Heart right ventricle (tissue), 16 donors: ENCODE results near the gene FERD3L. TPM values are rescaled to one million over a fixed set of nuclear protein-coding genes. Genes with fewer than 3 reads are reported as not detected.

Source experiments
- ATAC-seq, 8 donors: fragments of 200-7000 bp; cut with Tn5 transposase; one replicate each; pipeline ENCODE4 v1.9.1; 2020; ENCODE audit warnings: mild to moderate bottlenecking in 8 of 8, moderate library complexity in 8 of 8, moderate number of reproducible peaks in 1 of 8
- DNase-seq, 2 donors: peaks; one replicate each; pipeline ENCODE4 v3.0.0-alpha.2; 2020
- H3K27ac ChIP-seq, 10 donors: fragments of 200-600 bp; sonication (generic) in 2 of 10; one replicate each; pipeline versions ENCODE4 v1.5.0 to v1.8.0; 2020 to 2022; ENCODE audit warnings: mild to moderate bottlenecking in 3 of 10
- H3K27me3 ChIP-seq, 7 donors: fragments of 200-600 bp; one replicate each; pipeline ENCODE4 v1.8.0; 2021 to 2022; ENCODE audit warnings: mild to moderate bottlenecking in 2 of 7
- H3K36me3 ChIP-seq, 9 donors: fragments of 200-600 bp; sonication (generic) in 1 of 9; one replicate each; pipeline versions ENCODE4 v1.5.0 to v1.8.0; 2020 to 2022; ENCODE audit warnings: mild to moderate bottlenecking in 2 of 9
- H3K4me1 ChIP-seq, 9 donors: fragments of 200-600 bp; sonication (generic) in 1 of 9; one replicate each; pipeline versions ENCODE4 v1.5.0 to v1.8.0; 2020 to 2022; ENCODE audit warnings: mild to moderate bottlenecking in 4 of 9
- H3K4me3 ChIP-seq, 10 donors: fragments of 200-600 bp; sonication (generic) in 2 of 10; one replicate each; pipeline versions ENCODE4 v1.5.0 to v1.8.0; 2020 to 2022; ENCODE audit warnings: mild to moderate bottlenecking in 7 of 10, moderate library complexity in 2 of 10
- H3K9me3 ChIP-seq, 11 donors: fragments of 200-600 bp in 10 of 11; sonication (generic) in 2 of 11; one replicate each; pipeline versions ENCODE4 v1.5.0 to v1.8.0; 2013 to 2022; ENCODE audit warnings: mild to moderate bottlenecking in 2 of 11, control low read depth in 1 of 11, moderate library complexity in 1 of 11
- CTCF ChIP-seq, 9 donors: fragments of 200-600 bp; sonication (generic) in 2 of 9; IDR thresholded peaks; one replicate each; pipeline versions ENCODE4 v1.5.0 to v1.8.0; 2021 to 2022; ENCODE audit warnings: antibody characterized with exemption in 9 of 9, mild to moderate bottlenecking in 5 of 9, moderate library complexity in 1 of 9
- WGBS, 2 donors: extraction: QIAGEN DNeasy Blood & Tissue Kit; methylation state at CpG; one replicate each; pipeline ENCODE4 v1.1.7; 2013; ENCODE audit warnings: inconsistent platforms in 1 of 2; 5-methylcytosine and 5-hydroxymethylcytosine counted together
- intact Hi-C, 10 donors: fragments of 100-400 bp; cut with DNase I; formaldehyde crosslinking; loops; one replicate each; pipeline versions ENCODE4 v1.11.1 to v1.14.2; 2022
- polyA plus RNA-seq, 2 donors: library from polyadenylated mRNA; stranded (reverse); fragments of 200-250 nt; gene quantifications; one replicate each; pipeline ENCODE4 v1.2.3, GENCODE V29; 2013
- total RNA-seq, 10 donors: library from RNA; stranded (reverse); fragmentation: NEBNext Ultra II Directional in 3 of 10; extraction: Animal tissue kit (Norgen Biotek cat#: 25700) in 3 of 10; gene quantifications; one replicate each; pipeline versions ENCODE4 v1.2.1 to v1.2.4, GENCODE V29; 2021 to 2023
- donor health status: Arrhythmogenic right ventricular cardiomyopathy.
- donor health status: ischemic (EF 13 %, LVEDD 7.1; RV severe dilation, severe dysfunction).
- donor health status: healthy with polysubstance abuse.
- donor health status: DM: no; HTN: yes; CAD: no.
- donor health status: DM: no; HTN: no; CAD: no.
- donor health status: ischemic (EF 25% LVEDD 6.9; RV normal size, moderate dysfunction).
- donor health status: ischemic (EF 25% LVEDD 5.7; RV mildly dilated, moderate dysfunction).
- donor health status: healthy.
- donor health status: DM: yes; HTN: yes; CAD: no.
- donor health status: Ischemic cardiomyopathy.
- donor health status: ischemic (EF 35%, LVEDD 5.7; RV mildly dilated, moderate dysfunction).
- donor health status: nonischemic (EF 11% LVEDD 7.7; RV severe dilation, severe dysfunction).
- donor health status: DM: yes; HTN: yes; CAD: no.
- donor health status: PGD.
- donor health status: ischemic (EF 29% LVEDD 5.4; RV normal size, mild dysfunction).
- donor health status: nonischemic (EF 23%, LVEDD 6.1; RV moderate dilation, normal function).

Gene FERD3L
- total and polyA plus RNA-seq, 12 donors = 0.09 TPM; not detected in 11

- no peak for TF ChIP-seq CTCF (IDR thresholded peaks at IDR 0.05)
- ATAC-seq = no peak
These were observed 25.8 kb downstream of the FERD3L start for GRCh38 chr7:19119372-19119771.

GRCh38 chr7:19118636-19119371 lies 26.4 kb downstream of the FERD3L start:
- H3K27ac ChIP-seq = peak overlapping the region in 2 of 10 donors; percentile 13 to 52
- 19 to 21% methylated on average over 28 of the region's 28 CpGs for WGBS, 2 donors
- ATAC-seq (no peak), DNase-seq (peak in 1 of 2 donors; percentile 18)
- no peaks in the 10 kb centered on the region for H3K9me3 ChIP-seq
- intact Hi-C loops = loop anchor here in 1 of 10 donors (10.0 kb wide), 1 partner anchor 764 kb away; no protein-coding TSS in a partner anchor
- H3K36me3 ChIP-seq = no peaks in the 10 kb centered on the region
- TF ChIP-seq CTCF (IDR thresholded peaks at IDR 0.05) = no peak
- H3K27me3 ChIP-seq = peaks cover 9 to 95% (median 88%) of the 10 kb centered on the region in 7 donors
- H3K4me3 ChIP-seq = peak overlapping the region in 6 of 10 donors; percentile 54 to 72 (median 64)
- H3K4me1 ChIP-seq = peaks cover 0 to 32% (median 18%) of the 10 kb centered on the region in 9 donors

More at GRCh38 chr7:19119372-19119771, 25.8 kb downstream of the FERD3L start:
- H3K27me3 ChIP-seq = peaks cover 9 to 95% (median 87%) of the 10 kb centered on the region in 7 donors
- no peak for DNase-seq
- H3K36me3 ChIP-seq = no peaks in the 10 kb centered on the region
- no peak overlapping the region for H3K27ac ChIP-seq
- peaks cover 0 to 27% (median 18%) of the 10 kb centered on the region in 9 donors for H3K4me1 ChIP-seq
- no peaks in the 10 kb centered on the region for H3K9me3 ChIP-seq
- WGBS, 2 donors = 34 to 39% methylated on average over 8 of the region's 8 CpGs
- intact Hi-C loops = loop anchor here in 1 of 10 donors (10.0 kb wide), 1 partner anchor 765 kb away; no protein-coding TSS in a partner anchor
- no peak overlapping the region for H3K4me3 ChIP-seq

- intact Hi-C loops = loop anchor here in 1 of 10 donors (10.0 kb wide), 1 partner anchor 763 kb away; no protein-coding TSS in a partner anchor
- WGBS, 2 donors = 2 to 3% methylated on average over 47 to 51 of the region's 51 CpGs
- peak in 1 of 9 donors; percentile 7 for TF ChIP-seq CTCF (IDR thresholded peaks at IDR 0.05)
- peak overlapping the region in 7 of 10 donors; percentile 34 to 64 (median 50) for H3K27ac ChIP-seq
- peak overlapping the region; percentile 36 to 72 (median 62) for H3K4me3 ChIP-seq
- no peaks in the 10 kb centered on the region for H3K9me3 ChIP-seq
- H3K27me3 ChIP-seq = peaks cover 9 to 96% (median 88%) of the 10 kb centered on the region in 7 donors
- peaks cover 0 to 32% (median 18%) of the 10 kb centered on the region in 9 donors for H3K4me1 ChIP-seq
- peak in 5 of 8 donors; percentile 7 to 69 (median 18) for ATAC-seq
- peak in 1 of 2 donors; percentile 17 for DNase-seq
- H3K36me3 ChIP-seq = no peaks in the 10 kb centered on the region
These were observed 27.2 kb downstream of the FERD3L start for GRCh38 chr7:19117870-19118608.
